GM19238 (cell line): ENCODE data around the gene RNF214.

Experiments
- DNase-seq: peaks from one replicate; pipeline ENCODE4 v3.0.0; 2011; ENCODE audit warnings: low spot score; ENCODE audit not compliant: insufficient read length

Gene RNF214

DNA sequence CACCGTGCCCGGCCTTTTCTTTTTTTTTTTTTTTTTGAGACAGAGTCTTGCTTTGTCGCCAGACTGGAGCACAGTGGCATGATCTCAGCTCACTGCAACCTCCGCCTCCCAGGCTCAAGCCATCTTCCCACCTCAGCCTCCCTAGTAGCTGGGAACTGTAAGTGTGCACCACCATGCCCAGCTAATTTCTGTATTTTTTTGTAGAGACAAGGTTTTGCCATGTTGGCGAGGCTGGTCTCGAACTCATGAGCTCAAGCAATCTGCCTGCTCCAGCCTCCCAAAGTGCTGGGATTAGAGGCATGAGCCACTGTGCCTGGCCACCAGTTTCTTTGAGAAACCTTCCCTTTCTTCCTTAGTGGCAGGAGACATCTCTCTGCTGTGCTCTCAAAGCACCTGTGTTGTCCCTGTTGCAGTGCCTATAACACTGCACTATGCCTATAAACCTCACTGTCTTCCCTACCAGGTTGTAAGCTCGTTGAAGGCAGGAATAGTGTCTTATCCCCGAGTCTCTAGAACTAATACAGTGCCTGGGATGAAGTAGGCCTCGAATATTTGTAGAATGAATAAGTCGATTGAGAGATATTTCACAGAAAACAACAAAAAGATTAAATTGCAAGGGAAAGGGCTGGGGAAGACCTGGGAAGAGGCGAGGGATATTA, 19.6 kb upstream of the RNF214 start:
- DNase-seq: no peak

DNA sequence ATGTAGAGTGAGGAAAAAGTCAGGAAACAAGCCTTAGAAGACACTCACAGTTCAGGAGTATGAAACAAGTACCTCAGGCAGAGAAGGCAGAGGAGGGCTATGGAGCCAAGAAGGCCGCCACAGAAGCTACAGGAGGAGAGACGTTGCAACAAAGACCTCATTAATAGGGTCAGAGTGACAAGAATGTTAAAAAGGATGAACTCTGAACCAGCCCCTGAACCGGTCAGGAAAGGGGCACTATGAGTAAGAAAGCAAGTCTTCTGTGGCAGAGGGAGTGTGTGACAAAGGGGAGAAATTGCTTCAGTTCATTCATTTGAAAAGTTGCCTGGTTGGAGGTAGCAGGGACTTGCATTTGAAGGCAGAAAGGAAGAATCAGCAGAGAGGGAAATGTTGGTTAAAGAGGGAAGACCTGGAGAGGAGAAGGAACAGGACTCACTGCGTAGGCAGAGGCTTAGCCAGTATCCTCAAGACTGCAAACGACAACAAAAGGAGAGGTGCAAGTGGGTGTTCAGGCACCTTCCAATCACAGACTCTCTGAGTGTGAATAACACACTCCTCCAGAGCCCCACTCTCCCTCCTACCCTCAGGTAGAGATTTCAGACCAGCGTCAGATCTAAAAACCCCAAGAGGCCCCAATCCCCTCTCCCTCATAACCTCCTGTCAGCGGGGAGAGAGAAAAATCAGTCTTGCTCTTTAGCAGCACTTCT, 17.9 kb upstream of the RNF214 start:
- no peak for DNase-seq

DNA sequence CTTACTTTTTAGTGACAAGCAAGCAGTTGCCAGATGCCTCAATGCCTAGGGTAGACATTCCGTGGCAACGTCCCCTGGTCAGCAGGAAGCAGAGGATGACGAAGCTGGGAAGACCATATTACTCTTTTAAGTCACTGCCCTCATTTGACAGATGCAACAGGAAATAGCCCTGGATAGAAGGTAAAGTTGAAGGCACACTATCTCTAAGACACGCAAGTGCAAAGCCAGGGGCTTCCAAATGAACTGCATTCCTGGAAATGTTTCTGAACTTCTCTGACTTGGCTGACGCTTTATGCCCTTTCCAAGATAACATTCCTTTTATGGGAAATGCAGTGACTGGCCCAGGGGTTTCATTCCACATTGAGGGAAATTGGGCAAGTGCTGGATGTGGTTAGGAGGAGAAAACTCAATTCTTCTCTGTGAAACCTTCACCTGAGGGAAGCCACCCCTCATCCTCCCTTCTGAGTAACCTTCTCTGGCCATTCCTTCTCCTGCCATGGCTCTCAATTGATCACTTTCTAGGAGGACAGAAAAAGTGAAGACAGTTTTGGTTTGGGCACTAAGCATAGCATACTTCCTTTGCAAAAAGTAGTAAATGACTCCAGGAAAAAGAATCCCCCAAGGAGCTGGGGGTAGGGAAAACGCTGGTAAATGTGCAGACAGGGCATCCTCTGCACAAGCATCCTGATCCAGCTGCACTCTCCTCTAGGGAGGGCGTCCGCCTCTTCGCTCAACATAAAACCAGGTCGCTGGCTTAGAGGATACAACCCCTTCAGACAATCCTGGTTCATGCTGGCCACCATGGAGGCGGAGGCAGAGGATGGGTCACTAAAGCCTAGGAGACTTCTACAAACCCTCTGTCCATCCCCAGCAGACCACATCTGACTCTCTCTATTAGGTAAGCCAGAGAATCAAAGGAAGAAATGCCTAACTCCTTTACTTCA, 15.1 kb upstream of the RNF214 start:
- DNase-seq: no peak

DNA sequence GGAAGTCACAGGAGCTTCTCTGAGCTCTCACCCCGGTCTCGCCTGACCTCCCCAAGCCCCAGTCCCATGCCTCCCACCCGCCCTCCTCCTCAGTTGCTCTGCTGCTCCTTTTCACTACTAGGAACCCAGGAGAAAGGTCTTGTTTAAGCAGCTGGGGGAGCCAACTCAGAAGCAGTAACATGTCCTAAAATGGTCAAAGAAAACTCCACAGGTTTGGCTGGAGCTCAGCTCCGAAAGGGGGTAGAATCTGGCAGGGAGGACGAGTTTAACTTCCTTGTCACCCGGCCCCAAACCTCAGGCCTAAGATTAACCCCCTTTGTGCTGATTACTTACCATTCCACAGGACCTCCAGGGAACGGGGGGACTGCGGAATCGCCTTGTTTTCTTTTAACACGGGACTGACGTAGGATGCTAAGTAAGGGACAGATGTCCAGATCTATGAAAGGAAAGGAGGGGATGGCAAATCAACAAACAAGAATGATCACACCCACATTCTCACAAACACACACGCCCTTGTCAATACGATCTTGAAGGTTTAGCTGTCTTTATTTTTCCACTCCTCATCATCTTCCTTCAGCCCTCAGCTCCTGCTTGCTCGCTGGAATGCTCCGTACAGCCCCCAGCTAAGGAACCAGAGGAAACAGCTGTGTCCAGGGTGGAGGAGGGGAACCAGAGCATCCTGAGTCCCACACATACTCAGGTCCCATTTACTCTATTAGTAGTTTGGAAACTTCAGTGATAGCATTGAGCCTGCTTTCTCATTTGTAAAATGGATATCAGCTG, 14.1 kb upstream of the RNF214 start:
- DNase-seq: no peak

- no peak for DNase-seq
Measured at GRCh38 chr11:117219001-117219400, 13.5 kb upstream of the RNF214 start.

GRCh38 chr11:117219455-117219854, 13.0 kb upstream of the RNF214 start:
- no peak for DNase-seq

GRCh38 chr11:117219995-117220394, 12.5 kb upstream of the RNF214 start:
- DNase-seq: no peak

DNA sequence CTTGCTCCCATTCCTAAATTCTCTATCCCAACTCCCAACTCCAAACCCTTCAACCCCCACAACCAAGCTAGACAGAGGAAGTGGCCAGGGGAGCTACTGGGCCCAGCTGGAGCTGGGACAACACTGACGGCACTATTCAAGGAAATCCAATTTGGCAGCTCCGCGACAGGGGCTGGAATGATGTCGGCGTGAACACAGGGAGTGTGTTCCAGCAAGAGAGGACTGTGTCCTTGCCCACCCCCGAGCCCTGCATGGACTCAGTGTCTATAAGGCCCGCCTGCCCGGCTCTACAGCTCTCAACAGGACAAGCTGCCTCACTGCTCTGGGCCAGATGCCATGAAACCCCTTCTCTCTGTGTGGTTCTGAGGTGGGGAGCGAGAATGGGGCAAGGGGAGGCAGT, 11.9 kb upstream of the RNF214 start:
- DNase-seq: no peak

- no peak for DNase-seq
Measured at GRCh38 chr11:117220999-117221774, 11.3 kb upstream of the RNF214 start.

DNA sequence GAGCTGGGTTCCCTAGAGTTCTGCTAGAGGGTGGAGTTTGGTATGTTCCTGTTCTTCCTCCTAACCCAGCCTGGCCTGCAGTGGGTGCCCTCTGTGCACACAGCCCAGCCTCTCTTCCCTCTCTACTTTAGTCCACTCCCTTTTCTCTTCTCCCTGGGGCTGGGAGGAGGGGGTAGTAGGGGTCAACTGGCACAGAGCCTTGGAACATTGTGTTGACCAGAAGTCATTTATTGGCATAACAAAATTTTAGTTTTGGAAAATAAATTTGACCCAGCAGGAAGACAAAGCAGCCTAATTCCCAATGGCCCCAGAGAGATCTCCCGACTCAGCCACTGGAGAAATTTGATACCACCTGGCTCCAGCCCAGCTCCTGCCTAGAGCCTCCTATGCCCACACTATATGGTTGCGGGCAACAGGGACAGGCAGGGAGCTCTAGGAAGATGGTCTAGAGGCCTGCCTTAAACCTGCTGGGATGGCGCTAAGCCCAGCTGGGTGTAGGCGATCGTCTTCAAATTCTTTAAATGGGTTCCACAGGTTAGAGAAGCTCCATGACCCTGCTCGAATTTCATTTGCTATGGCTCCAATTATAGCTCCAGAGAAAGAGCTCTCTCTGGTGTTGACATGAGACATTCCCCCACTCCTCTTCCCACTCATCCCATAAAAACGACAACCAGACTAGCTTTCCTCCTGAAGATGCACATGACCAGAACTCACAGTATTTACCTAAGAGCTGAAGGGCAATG, 10.5 kb upstream of the RNF214 start:
- DNase-seq: no peak

DNA sequence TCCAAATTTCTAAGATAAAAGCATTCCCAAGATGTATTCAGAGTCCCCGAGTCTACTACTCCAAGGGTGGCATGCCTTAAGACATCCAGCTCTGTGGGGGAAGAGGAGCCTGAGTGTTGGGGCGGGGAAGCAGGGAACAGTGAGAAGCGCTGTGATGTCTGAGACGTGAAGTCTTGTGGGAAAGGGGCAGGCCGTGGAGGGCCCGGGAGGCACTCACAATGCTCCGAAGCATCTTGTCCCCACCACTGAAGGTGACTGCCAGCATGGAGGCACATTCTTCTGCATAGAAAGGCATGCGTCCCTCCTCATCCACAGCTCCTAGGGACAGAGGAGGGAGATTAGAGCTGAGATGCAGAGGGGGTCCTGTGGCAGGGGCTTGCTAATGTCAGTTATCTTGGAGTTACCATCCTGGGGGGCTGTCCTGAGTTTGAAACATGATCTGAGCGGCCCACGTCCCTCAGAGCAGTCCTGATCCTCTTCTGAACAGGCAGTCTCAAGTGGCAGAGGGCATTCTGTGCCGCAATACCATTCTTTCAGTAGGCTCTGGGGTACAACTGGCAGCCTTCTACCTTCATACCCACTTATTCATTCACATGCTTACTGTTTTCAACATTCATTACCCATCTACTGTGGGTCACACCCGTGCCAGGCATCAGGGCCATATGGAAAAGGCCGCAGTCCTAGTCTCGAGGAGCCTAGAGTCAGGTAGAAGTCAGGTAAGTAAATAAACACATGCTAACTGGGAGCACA, 9.3 kb upstream of the RNF214 start:
- DNase-seq: no peak

GRCh38 chr11:117223741-117224689, 8.5 kb upstream of the RNF214 start:
- DNase-seq: no peak

DNA sequence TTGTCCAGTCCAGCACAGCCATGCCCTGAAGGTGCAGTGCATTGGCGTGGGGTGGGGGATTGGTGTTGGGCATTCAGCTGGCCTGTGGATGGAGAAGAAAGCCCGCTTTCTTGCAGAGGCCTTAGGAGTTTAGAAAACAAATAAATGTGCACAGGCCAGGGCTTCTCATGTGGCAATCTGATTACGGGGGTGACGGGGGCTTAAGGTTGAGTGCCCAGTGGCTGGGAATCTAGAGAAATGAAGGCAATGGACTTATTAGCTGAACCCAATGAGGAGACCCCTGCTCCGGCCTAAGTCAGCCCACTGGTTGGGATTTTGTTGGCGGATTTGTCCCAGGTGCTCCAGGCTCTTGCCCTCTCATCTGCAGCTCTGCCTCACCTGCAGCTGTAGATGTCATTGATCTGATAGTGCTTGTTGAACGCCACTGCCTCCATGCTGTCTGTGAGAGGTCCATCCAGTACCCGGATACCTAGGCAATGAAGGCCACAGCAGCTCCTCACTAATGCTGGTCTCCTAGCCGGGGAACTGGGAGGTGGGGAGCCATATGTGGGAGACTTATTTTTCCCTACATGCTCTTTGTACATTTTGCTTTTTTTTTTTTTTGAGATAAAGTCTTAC, 6.8 kb upstream of the RNF214 start:
- no peak for DNase-seq

- peak; percentile 64 for DNase-seq
Measured at GRCh38 chr11:117226388-117227385, 5.8 kb upstream of the RNF214 start.

- DNase-seq: no peak
Measured at GRCh38 chr11:117228091-117228490, 4.4 kb upstream of the RNF214 start.

DNA sequence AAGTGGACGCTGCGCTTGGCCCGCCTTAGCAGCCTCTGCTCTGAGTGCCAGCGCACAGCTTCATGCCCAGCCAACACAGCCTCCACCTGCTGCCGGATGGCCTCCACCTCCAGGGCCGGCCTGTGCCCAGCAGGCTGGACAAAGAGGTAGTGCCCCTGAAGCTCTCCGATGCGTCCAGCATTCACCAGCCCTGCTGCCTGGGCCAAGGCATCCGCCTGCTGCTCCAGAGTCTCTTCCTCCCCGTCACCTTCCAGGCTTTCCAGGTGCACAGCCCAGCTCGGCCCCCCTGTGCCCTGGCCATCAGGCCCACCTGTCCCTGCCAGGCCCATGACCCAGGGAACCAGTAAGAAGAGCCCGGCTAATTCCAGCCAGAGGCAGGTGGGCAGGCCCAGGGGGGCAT, 3.1 kb upstream of the RNF214 start:
- DNase-seq: no peak
